ENCODE data around the gene D2HGDH. TPM values are rescaled to one million over a fixed set of nuclear protein-coding genes. Genes with fewer than 3 reads are reported as not detected.
"Not testable (repeated sequence)": the region's sequence is repeated elsewhere in the genome, so short reads cannot be mapped to it uniquely, and the experiment has no call there.

Gene D2HGDH
- total RNA-seq, 2 donors from 2014 or later = 14.6 to 16.9 TPM

DNA sequence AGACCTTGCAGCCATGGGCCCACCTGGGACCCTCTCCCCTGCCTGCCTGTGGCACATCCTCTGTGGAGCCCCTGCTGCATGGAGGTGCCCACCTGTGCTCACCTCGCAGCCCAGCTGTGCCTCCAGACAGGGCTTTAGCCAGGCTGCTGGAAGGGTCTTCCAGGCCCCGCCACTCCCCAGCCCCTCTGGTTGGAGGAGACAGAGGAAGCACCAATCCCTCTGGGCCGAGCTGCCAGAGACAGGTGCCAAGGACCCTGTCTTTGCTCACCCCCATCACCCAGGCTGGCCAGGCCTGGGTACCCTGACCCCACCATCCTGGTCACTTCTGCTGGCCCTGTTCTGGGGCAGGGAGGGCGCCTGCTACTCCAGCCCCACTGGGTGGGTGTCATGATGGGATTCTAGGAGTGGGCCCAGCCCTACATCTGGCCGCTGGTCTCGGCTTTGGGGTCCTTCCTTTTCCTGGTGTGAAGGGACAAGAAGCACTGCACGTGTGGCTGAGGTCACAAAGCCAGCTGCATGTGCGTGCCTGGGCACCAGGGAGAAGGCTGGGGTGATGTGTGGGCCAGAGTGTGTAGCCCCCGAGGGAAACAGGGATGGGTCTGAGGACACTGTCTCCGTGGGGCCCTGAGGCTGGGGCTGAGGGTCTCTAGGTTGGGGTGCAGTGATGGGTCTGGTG lies 65.2 kb downstream of the D2HGDH start:
- intact Hi-C loops (cut with DNase I) = no loop called here
- ATAC-seq = no peak

DNA sequence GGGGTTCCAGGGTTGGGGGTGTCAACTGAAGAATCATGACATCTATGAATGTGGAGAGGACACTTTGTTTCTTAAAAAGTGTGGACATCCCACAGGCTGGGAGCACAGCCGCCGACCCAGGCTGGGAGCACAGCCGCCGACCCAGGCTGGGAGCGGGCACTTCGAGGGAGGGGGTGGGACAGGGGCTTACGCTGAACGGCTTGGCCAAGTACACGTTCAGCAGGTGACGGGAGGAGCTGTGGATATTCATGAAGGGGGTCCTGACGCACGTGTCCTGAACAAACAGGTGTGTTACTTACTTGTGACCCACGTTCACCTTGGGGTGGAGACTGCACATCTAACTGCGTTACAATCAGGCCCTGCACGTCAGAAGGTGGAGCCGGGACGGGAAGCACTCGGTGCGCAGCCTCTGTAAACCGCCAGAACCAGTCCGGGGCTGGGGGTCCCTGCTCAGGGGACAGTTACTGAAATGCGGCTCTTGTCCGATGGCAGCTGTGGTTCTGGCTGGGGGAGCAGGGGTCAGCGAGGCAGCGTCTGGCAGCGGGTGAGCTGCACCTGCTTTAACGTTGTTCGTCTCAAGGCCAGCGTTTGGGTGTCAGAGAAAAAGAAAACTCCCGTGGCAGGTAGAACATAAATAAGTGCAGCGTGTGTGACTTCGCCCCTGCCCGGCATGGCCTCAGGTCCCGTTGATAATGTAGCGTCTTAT lies 65.9 kb downstream of the D2HGDH start:
- DNase-seq; intact Hi-C loops (cut with DNase I); ATAC-seq: not testable (repeated sequence)

More for the DNA sequence above, 65.2 kb downstream of the D2HGDH start:
- peak; percentile 14 for DNase-seq

DNA sequence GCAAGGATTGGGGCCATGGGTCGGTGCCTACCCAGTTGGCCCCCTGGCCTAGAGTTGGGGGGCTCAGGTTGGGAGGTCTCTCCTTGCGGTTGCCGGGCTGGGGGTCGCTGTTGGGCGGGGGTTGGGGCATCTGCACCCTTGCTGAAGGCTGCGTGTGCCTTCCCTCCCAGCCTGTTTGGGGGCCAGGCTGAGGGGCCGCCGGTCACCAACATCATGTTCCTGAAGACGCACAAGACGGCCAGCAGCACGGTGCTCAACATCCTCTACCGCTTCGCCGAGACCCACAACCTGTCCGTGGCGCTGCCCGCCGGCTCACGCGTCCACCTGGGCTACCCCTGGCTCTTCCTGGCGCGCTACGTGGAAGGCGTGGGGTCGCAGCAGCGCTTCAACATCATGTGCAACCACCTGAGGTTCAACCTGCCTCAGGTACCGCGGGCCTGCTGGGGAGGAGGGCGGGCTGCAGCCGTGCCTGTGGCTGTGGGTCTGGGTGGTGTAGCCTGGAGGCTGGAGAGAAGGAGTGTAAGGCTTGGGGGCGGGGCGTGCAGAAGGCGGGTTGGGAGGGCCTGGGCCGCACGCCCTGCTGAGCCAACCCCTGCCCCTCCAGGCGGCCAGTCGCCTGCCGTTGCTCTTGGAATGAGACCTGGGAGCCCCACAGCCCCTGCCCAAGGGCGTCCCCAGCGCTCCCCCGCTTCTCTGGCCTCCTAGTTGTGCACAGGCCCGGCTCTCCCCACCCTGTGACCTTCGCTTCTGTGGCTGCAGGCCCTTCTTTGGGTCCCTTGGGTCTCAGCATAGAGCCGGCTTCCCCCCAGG lies 67.4 kb downstream of the D2HGDH start:
- ATAC-seq (peak in 1 of 2 donors; percentile 44), DNase-seq (peak; percentile 16)
- intact Hi-C loops (cut with DNase I) = no loop called here

DNA sequence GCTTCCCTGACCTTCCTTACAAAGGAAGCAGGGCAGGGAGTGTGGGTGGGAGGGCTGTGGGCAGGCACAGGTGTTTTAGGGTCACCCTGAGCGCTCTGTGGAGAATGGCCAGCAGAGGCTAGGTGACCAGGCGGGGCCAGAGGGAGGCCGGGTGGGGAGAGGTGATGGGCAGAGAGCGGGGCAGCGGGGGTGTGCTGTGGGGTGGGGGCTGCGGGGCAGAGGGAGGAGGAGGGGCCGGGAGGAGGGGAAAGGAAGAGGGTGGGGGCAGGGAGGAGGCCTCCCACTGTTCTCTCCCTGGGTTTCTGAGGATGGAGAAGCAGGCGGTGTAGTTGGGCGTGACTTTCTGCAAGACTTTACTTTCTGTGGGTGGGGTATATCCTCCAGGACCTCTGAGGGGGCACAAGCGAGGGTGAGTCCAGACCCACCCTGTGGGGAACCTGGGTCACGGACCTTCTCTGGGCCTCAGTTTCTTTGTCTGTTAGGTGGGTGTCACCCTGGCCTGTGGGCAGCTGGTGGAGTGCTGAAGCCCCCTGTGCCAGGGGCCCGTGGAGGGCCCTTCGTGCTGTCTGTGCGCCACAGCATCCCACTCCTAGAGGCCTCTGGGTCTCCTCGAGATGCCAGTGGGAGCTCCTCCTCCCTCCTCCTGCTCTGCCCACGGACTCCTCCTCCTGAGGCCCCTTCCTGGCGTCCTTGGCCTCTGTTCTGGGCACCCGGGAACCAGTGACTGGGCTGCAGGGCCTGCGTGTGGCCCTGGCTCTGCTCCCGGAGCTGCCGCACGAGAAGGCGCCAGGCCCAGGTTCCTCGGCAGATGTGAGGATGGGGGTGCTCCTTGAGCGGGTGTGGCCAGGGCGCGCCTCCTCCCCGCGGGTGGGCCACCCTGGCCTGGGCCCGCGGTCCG lies 68.2 kb downstream of the D2HGDH start:
- ATAC-seq (no peak), DNase-seq (peak; percentile 15)

DNA sequence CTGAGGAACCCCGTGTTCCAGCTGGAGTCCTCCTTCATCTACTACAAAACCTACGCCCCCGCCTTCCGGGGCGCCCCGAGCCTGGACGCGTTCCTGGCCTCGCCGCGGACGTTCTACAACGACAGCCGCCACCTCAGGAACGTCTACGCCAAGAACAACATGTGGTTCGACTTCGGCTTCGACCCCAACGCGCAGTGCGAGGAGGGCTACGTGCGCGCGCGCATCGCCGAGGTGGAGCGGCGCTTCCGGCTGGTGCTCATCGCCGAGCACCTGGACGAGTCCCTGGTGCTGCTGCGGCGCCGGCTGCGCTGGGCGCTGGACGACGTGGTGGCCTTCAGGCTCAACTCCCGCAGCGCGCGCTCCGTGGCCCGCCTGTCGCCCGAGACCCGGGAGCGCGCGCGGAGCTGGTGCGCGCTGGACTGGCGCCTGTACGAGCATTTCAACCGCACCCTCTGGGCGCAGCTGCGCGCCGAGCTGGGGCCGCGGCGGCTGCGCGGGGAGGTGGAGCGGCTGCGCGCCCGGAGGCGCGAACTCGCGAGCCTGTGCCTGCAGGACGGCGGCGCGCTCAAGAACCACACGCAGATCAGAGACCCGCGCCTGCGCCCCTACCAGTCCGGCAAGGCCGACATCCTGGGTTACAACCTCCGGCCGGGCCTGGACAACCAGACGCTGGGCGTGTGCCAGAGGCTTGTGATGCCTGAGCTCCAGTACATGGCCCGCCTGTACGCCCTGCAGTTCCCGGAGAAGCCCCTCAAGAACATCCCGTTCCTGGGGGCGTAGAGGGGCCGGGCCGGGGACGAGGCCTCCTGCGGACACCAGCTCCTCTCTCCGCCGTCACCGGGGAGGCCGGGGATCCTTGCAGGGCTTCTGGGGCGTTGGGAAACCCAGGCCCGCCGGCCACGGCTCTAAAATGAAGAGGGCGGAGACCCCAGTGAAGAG lies 69.2 kb downstream of the D2HGDH start:
- ATAC-seq = peak; percentile 68 to 83
- intact Hi-C loops (cut with DNase I) = no loop called here
- DNase-seq = peak; percentile 69

More for the DNA sequence above, 68.2 kb downstream of the D2HGDH start:
- intact Hi-C loops (cut with DNase I) = no loop called here

DNA sequence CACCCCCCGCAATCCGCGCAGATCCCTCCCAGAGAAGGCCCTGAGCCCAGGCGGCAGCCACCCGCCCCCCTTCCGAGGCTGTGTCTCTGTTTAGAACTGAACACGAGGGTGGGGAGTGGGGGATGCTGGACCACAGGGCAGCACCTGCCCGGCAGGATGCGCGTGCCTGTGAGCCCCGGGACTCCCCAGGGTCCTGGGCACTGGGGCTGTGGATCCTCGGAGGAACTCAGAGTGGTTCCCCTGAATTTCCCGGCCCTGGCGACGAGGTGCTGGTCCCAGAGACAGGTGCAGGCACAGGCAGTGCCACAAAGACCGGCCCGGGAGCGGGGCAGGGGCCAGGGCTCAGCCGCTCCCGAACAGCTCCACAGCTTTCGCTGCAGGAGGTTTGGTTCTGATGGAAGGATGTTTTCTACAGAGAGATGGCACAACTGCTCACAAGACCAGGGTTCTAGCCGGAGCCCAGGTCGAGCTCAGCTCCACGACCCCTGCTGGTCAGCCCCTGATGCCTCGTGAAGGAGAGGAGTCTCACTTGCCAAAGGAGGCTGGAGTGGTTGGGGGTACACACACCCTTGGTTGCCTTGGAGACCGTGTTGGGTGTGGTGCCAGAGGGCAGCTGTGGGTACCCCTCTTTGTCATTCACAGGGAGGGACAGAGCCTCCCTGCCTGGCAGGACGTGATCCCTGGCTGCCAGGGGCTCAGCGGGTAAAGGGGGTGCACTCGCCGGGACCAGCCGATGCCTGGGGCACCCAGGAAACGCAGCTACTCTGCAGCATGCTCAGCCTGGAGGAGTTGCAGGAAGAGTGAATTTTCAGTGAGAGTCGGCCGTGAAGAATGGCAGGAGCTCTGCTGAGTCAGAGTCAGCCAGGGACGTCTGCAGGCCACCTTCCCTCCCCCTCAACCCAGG lies 70.1 kb downstream of the D2HGDH start:
- peak; percentile 30 for DNase-seq
- ATAC-seq = peak; percentile 2 to 28
- intact Hi-C loops (cut with DNase I) = no loop called here

DNA sequence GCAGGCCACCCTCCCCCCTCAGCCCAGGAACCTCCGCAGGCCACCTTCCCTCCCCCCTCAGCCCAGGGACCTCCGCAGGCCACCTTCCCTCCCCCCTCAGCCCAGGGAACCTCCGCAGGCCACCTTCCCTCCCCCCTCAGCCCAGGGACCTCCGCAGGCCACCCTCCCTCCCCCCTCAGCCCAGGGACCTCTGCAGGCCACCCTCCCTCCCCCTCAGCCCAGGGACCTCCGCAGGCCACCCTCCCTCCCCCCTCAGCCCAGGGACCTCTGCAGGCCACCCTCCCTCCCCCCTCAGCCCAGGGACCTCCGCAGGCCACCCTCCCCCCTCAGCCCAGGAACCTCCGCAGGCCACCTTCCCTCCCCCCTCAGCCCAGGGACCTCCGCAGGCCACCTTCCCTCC lies 71.8 kb downstream of the D2HGDH start:
- DNase-seq; intact Hi-C loops (cut with DNase I); ATAC-seq: not testable (repeated sequence)

DNA sequence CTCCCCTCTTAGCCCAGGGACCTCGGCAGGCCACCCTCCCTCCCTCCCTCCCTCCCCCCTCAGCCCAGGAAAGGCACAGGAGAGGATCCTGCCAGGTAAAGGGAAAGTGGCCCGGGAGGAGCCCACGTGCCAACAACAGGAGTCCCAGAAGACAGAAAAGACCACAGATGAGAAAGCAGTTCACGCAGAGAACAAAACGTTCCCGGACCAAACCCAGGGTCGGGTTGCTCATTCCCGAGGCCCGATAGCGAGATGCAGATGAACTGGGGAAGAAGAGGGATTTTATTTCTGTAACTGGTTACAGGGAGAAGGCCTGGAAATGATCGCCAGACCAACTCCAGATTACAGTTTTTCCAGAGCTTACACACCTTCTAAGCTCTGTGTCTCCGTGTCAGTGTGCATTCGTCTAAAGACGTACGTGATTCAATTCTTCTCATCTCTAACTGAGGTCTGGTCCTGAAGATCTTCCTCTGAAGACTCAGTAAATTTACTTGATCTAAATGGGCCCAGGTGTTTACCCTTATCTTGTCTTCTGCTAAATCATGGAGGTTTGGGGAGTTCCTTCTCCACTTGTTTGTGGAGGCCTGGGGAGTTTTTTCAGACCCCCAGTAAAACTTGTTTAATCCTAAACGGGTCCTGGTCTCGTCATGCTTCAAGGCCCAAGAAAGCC lies 73.8 kb downstream of the D2HGDH start:
- intact Hi-C loops (cut with DNase I) = no loop called here
- DNase-seq = peak; percentile 13

DNA sequence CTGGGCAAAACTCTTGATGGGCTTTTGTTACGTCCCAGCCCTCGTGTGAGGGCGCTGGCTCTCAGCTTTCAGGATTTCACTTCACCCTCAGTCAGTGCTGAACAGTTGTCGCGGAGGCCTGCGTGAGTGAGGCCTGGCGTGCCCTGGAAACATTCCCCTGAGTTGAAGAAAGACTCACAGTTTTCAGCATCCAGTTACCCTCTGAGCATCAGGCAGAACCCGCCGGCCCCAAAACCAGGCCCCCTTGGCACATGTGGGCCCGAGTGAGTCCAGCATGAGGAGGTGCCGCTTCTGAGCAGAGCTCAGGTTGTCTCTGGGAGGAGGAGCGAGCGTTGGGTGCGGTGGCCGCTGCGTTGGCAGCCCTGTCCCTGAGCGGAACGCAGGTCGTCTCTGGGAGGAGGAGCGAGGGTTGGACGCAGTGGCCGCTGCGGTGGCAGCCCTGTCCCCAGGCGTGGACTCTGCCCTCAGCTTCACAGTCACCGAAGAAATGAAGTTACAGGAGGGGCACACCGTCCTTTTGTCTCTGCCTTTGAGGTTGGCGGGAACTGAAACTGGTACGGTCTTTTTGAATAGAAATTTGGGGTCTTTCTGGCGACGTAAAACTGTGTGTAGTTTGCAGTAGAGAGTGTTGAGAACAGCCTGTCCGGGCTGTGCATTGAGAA lies 74.4 kb downstream of the D2HGDH start, which contains the start of gene NEU4:
Gene NEU4, plus strand, starts transcription at position 473 of the 662 bp plus-strand sequence. CDS start 5,292 bp downstream, outside the sequence.
- DNase-seq = peak; percentile 13
- intact Hi-C loops (cut with DNase I) = no loop called here
- ATAC-seq = no peak

More for the DNA sequence above, 73.8 kb downstream of the D2HGDH start:
- ATAC-seq = no peak

DNA sequence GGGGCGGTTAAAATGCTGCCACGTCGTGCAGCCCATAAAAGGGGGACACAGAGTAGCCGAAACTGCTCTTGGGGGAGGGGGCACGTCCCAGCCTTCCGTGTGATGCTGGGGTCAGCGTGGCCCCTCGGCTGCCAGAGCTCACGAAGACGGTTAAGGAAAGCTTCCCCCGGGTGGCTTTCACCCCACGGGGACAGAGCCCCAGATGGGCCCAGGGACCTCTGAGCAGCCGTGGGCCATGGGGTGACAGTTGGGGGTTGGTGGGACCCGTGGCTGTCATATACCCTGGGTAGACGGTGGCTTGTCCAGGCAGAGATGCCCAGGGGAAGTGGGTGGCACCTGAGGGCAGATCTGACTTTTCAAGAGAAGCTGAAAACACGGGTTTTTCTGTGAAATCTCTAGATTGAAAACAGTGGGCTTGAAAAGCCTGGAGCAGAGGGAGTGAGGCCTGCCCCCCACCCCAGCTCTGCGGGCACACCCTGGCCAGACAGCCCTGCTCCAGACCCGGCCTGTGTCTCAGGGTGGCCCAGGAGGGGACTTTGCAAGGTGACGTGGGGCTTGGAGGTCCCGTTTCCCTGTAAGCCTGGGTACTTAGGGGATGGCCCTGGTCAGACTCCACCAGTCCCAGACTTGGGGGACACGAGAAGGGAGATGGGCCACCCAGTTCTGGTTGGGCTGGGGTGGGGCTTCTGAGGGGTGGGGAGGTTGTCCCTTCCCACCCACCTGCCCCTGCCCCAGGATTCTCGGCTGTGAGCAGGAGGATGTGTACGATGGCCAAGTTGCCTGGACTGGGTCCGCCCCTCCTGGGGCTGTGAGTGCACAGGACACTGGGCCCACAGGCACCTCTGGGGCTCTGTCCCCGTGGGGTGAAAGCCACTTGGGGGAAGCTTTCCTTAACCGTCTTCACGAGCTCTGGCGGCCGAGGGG lies 75.2 kb downstream of the D2HGDH start:
- peak; percentile 22 for DNase-seq
- ATAC-seq = no peak
- intact Hi-C loops (cut with DNase I) = no loop called here

DNA sequence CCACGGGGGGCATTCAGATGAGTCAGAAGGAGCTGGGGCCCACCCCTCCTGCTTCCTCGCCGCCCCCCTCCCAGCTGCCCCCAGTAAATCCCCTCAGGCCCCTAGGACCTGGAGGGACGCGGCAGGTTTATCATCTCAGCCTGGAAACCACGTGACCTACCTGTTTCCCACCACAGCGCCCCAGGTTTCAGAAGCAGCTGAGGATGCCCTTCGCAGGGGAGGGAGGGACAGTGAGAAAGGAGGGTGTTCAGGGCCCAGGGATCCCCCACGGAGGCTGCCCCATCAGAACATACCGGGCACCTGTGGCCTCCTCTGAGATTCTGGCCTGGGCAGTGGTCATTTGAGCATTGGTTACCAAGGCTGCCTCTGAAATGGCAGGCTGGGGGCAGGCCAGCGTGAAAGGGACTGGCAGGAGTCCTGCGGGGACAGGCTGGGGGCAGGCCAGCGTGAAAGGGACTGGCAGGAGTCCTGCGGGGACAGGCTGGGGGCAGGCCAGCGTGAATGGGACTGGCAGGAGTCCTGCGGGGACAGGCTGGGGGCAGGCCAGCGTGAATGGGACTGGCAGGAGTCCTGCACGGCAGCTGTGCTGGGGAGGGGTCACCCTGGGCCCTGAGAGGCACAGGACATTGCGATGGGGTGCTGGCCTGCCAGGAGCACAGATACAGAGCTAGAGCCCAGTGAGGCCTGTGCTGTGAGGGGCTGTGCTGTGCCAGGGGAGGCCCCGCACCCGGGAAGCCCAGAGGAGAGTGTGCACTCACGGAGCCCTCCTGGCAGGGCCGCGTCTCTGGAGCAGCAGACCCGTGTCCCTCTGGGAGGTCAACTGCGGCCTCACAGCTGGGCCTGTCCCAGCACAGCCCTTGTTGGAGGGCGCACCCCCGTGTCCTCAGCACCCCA lies 76.1 kb downstream of the D2HGDH start:
- ATAC-seq (peak; percentile 76 to 82), DNase-seq (peak; percentile 37)
- intact Hi-C loops (cut with DNase I) = no loop called here

DNA sequence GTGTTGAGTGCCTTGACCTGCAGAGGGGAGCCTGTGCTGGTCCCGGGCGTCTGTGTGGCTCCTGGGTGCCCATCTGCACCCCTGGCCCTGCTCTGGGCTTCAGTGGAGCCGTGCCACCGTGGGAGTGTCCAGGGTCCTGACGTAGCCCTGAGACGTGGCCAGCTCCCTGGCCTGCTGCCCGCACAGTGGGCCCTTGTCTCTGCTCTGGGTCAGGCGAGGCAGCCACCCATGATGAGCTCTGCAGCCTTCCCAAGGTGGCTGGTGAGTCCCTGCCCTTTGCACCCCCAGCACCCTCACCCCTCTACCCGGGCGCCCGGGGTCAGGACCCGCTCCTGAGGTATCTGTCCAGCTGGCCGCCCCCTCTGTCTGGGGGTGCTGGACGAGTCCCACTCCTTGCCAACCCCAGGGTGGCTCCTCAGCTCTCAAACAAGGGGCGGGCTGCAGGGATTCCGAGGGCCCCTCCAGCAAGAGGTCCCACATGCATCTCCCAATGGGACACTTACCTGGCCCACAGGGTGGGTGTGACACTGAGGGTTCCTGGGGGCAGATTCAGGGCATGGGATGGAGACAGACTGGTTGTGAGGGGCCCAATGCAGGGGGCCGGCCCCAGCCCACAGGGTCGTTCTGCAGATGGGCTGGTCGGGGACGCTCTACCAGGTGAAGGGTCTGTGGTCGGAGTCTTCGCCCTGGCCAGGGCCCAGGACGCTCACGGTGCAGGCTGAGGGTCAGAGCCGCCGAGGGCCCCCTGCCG lies 76.9 kb downstream of the D2HGDH start:
- DNase-seq (peak; percentile 70), ATAC-seq (peak; percentile 84 to 88)
- intact Hi-C loops (cut with DNase I) = no loop called here
